HG02840 (cell line): ENCODE measurements around the gene NRXN3.

Experiments
- ATAC-seq: cut with Tn5 transposase; IDR thresholded peaks from one replicate; pipeline ENCODE4 v1.9.1; 2021; ENCODE audit warnings: mild to moderate bottlenecking, moderate library complexity, moderate number of reproducible peaks; ENCODE audit not compliant: unreplicated experiment, low FRiP score

Gene NRXN3

GRCh38 chr14:79528828-79529416 is 1358.7 kb downstream of the NRXN3 start:
- ATAC-seq = no peak

GRCh38 chr14:79530555-79530954 is 1360.4 kb downstream of the NRXN3 start:
- ATAC-seq = no peak

- ATAC-seq = no peak
Observed at GRCh38 chr14:79534703-79535353, 1364.7 kb downstream of the NRXN3 start.

GRCh38 chr14:79540394-79540793 is 1370.2 kb downstream of the NRXN3 start:
- no peak for ATAC-seq

GRCh38 chr14:79542121-79542520 is 1371.9 kb downstream of the NRXN3 start:
- no peak for ATAC-seq

GRCh38 chr14:79543348-79543747 is 1373.2 kb downstream of the NRXN3 start:
- no peak for ATAC-seq

GRCh38 chr14:79543967-79544697 is 1374.0 kb downstream of the NRXN3 start:
- ATAC-seq = no peak

GRCh38 chr14:79544698-79545070 is 1374.5 kb downstream of the NRXN3 start:
- no peak for ATAC-seq

- ATAC-seq = no peak
Observed at GRCh38 chr14:79548836-79549235, 1378.7 kb downstream of the NRXN3 start.

- no peak for ATAC-seq
Observed at GRCh38 chr14:79549515-79549914, 1379.3 kb downstream of the NRXN3 start.

GRCh38 chr14:79551523-79551922 is 1381.3 kb downstream of the NRXN3 start:
- ATAC-seq = no peak

GRCh38 chr14:79552778-79553177 is 1382.6 kb downstream of the NRXN3 start:
- ATAC-seq = no peak

- no peak for ATAC-seq
Observed at GRCh38 chr14:79554816-79555215, 1384.6 kb downstream of the NRXN3 start.

GRCh38 chr14:79555429-79555828 is 1385.3 kb downstream of the NRXN3 start:
- ATAC-seq = no peak

- ATAC-seq = no peak
Observed at GRCh38 chr14:79557309-79557708, 1387.1 kb downstream of the NRXN3 start.

GRCh38 chr14:79562185-79562584 is 1392.0 kb downstream of the NRXN3 start:
- no peak for ATAC-seq

- ATAC-seq = no peak
Observed at GRCh38 chr14:79564371-79564770, 1394.2 kb downstream of the NRXN3 start.

- no peak for ATAC-seq
Observed at GRCh38 chr14:79567306-79567705, 1397.1 kb downstream of the NRXN3 start.

GRCh38 chr14:79568594-79568993 is 1398.4 kb downstream of the NRXN3 start:
- no peak for ATAC-seq

GRCh38 chr14:79569072-79569471 is 1398.9 kb downstream of the NRXN3 start:
- no peak for ATAC-seq

GRCh38 chr14:79570648-79571047 is 1400.5 kb downstream of the NRXN3 start:
- ATAC-seq = no peak

- ATAC-seq = no peak
Observed at GRCh38 chr14:79571366-79571765, 1401.2 kb downstream of the NRXN3 start.
